Measurements from ENCODE around the gene PLGRKT.
"Not testable (repeated sequence)": the region's sequence is repeated elsewhere in the genome, so short reads cannot be mapped to it uniquely, and the experiment has no call there.

Gene PLGRKT

DNA sequence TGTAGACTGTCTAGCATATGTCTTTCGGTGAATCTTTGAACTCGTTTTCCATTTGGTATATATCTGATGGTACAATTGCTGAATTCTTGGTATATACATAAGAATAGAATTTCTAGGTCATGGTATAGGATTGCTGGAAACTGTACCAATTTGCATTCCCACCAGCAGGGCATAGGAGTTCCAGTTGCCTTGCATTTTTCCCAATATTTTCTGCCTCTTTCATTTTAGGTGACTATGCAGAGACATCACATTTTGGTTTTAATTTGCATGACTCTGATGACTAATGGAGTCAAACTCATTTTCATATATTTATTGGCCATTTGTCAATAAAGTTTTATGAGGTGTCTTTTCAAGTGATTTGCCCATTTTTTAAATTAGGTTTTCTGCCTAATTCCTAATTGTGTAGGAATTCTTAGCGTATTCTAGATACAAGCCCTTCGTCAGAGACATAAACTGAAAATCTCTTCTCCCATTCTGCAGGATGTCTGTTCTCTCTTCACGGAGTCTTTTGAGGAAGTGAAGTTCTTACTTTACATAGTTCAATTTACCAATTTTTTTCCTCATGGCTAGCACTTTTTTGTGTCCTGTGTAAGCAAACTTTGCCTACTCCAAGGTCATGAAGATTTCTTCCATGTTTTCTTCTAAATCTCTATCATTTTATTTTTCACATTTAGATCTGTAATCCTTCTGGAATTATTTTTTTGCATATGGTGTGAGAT lies 43.8 kb upstream of the PLGRKT start:
- TF ChIP-seq, protein P1, sequence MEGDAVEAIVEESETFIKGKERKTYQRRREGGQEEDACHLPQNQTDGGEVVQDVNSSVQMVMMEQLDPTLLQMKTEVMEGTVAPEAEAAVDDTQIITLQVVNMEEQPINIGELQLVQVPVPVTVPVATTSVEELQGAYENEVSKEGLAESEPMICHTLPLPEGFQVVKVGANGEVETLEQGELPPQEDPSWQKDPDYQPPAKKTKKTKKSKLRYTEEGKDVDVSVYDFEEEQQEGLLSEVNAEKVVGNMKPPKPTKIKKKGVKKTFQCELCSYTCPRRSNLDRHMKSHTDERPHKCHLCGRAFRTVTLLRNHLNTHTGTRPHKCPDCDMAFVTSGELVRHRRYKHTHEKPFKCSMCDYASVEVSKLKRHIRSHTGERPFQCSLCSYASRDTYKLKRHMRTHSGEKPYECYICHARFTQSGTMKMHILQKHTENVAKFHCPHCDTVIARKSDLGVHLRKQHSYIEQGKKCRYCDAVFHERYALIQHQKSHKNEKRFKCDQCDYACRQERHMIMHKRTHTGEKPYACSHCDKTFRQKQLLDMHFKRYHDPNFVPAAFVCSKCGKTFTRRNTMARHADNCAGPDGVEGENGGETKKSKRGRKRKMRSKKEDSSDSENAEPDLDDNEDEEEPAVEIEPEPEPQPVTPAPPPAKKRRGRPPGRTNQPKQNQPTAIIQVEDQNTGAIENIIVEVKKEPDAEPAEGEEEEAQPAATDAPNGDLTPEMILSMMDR (IDR thresholded peaks at IDR 0.05; ENCODE audit: control extremely low read depth, extremely low read depth, low read depth, missing control alignments): no peak
- no peak for DNase-seq (ENCODE audit: extremely low spot score)
- POLR2A ChIA-PET: interaction anchor here (0.6 kb wide), 2 partner anchors 43 to 102 kb away, joined by 3 read pairs; no protein-coding TSS in a partner anchor
- CTCF ChIA-PET: interaction anchor here (0.7 to 1.8 kb wide), 3 partner anchors 8 to 31 kb away, joined by 3 to 5 read pairs (median 5); partner anchors contain the start of gene CD274

DNA sequence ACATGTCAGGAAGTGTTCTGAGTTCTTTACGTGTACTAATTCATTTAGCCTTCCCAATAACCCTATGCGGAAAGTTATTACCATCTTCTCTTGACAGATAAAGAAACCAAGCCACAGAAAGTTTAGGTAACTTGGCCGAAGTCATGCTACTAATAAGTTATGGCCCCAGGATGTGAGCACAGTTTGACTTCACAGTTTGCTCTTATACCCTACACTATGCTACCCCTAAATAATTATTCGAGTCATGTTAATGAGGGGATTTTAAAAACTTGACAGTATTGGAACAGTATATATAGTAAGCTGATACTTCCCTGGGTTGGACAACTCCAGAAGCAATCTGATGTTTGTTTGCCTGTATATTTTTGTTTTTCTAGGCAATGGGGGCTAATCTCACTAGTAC lies 43.2 kb upstream of the PLGRKT start:
- no peak for DNase-seq (ENCODE audit: extremely low spot score)
- ChIA-PET CTCF (interaction anchor here (0.7 to 1.8 kb wide), 5 partner anchors 9 to 41 kb away, joined by 3 to 5 read pairs (median 5); partner anchors contain the start of gene CD274), POLR2A (interaction anchor here (1.0 kb wide), 1 partner anchor 13 kb away, joined by 3 read pairs; no protein-coding TSS in a partner anchor)
- TF ChIP-seq, protein P1 (IDR thresholded peaks at IDR 0.05; ENCODE audit: control extremely low read depth, extremely low read depth, low read depth, missing control alignments): no peak

DNA sequence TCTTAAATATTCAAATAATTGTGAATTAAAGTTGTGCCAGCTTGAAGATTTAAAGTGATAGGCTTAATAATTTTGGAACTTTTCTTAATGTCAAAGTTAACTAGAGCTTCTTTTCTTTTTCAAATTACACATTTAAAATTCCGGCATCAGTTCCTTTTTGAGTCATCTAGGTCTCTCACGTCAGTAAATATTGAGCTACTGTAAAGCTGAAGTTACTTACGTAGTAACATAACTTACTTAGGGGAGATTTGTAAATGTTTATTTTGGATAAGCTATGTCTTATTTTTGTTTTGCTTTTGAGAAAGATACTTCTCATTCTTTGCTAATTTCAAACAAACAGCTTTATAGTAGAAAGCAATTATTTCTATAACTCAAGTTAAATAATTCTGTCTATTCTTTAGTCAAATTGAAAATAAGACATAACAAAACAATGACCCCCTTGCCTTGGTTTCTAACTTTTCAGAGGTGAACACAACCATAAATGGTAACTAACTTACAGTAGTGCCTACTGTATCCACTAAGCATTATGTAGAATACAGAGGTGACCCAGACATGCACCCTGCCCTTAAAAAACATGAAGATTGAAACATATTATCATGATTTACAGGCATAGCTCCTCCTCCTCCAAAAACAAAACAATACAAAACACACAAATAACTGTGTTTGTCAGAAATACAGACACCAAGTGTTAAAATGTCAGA lies 42.4 kb upstream of the PLGRKT start:
- ChIA-PET CTCF (interaction anchor here (1.1 to 1.8 kb wide), 6 partner anchors 9 to 108 kb away, joined by 3 to 5 read pairs (median 4); no protein-coding TSS in a partner anchor), POLR2A (interaction anchor here (1.0 kb wide), 1 partner anchor 14 kb away, joined by 3 read pairs; no protein-coding TSS in a partner anchor)
- TF ChIP-seq, protein P1 (IDR thresholded peaks at IDR 0.05; ENCODE audit: control extremely low read depth, extremely low read depth, low read depth, missing control alignments): no peak
- peak; percentile 40 for DNase-seq (ENCODE audit: extremely low spot score)

DNA sequence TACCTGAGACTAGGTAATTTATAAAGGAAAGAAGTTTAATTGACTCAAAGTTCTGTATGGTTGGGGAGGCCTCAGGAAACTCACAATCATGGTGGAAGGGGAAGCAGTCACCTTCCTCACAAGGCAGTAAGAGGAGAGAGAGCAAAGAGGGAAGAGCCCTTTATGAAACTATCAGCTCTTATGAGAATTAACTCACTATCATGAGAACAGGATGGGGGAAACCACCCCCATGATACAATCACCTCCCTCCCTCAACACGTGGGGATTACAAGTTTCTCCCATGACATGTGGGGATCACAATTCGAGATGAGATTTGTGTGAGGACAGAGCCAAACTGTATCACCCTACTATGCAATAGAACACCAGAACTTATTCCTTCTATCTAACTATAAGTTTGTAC lies 40.5 kb upstream of the PLGRKT start:
- TF ChIP-seq, protein P1 (IDR thresholded peaks at IDR 0.05; ENCODE audit: control extremely low read depth, extremely low read depth, low read depth, missing control alignments): no peak
- CTCF ChIA-PET: interaction anchor here (0.6 kb wide), 1 partner anchor 112 kb away, joined by 4 read pairs; no protein-coding TSS in a partner anchor

DNA sequence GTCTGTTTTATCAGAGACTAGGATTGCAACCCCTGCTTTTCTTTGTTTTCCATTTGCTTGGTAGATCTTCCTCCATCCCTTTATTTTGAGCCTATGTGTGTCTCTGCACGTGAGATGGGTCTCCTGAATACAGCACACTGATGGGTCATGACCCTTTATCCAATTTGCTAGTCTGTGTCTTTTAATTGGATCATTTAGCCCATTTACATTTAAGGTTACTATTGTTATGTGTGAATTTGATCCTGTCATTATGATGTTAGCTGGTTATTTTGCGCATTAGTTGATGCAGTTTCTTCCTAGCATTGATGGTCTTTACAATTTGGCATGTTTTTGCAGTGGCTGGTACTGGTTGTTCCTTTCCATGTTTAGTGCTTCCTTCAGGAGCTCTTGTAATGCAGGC lies 37.9 kb upstream of the PLGRKT start:
- CTCF ChIA-PET: interaction anchor here (3.5 kb wide), 1 partner anchor 26 kb away, joined by 9 read pairs; the partner anchor contains the start of gene CD274
- POLR2A ChIA-PET; DNase-seq (ENCODE audit: extremely low spot score): not testable (repeated sequence)

More for the DNA sequence above, 40.5 kb upstream of the PLGRKT start:
- no peak for DNase-seq (ENCODE audit: extremely low spot score)
- POLR2A ChIA-PET: no interaction called here

DNA sequence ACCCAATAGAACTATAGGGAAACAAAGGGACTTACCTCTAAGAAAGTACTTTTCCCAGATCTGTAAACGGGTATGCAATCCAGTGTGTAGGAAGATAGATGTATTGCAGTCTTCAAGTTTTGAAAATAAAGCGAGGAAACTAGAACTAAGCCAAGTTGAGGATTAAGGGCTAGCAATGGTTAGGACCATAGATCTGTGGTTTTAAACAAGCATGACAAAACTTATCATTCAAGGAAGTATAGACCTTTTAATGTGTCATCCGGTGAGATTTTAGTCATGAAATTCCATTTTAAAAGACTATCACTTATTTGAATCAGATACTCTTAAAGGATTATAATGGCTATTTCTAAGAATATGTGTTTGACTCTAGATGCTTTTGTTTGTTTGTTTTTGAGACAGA lies 33.1 kb upstream of the PLGRKT start:
- CTCF ChIA-PET: interaction anchor here (1.4 to 1.5 kb wide), 2 partner anchors 11 to 20 kb away, joined by 3 to 5 read pairs; partner anchors contain the start of gene CD274
- POLR2A ChIA-PET: no interaction called here
- DNase-seq (ENCODE audit: extremely low spot score): no peak
- TF ChIP-seq, protein P1 (IDR thresholded peaks at IDR 0.05; ENCODE audit: control extremely low read depth, extremely low read depth, low read depth, missing control alignments): no peak

All from GM10248 (cell line).